IPS-18c (cell line): ENCODE data around the gene TM9SF4.
"Not testable (repeated sequence)": the region's sequence is repeated elsewhere in the genome, so short reads cannot be mapped to it uniquely, and the experiment has no call there.

Experiments used
- H3K4me3 ChIP-seq: 2 replicates; pipeline ENCODE4 v1.7.0; 2013; ENCODE audit warnings: low read depth, mild to moderate bottlenecking, low read length, moderate library complexity; ENCODE audit not compliant: insufficient read depth
- H3K9me3 ChIP-seq: one replicate; pipeline ENCODE4 v1.6.1; 2013; ENCODE audit warnings: mild to moderate bottlenecking, low read length, moderate library complexity; ENCODE audit not compliant: control insufficient read depth, insufficient read depth

TM9SF4 gene

GRCh38 chr20:32164984-32165735, 55.6 kb downstream of the TM9SF4 start:
- H3K9me3 ChIP-seq: no peaks in the 10 kb centered on the region
- H3K4me3 ChIP-seq: no peak overlapping the region

- H3K9me3 ChIP-seq: no peaks in the 10 kb centered on the region
- no peak overlapping the region for H3K4me3 ChIP-seq
Measured at GRCh38 chr20:32165836-32166545, 56.5 kb downstream of the TM9SF4 start.

DNA sequence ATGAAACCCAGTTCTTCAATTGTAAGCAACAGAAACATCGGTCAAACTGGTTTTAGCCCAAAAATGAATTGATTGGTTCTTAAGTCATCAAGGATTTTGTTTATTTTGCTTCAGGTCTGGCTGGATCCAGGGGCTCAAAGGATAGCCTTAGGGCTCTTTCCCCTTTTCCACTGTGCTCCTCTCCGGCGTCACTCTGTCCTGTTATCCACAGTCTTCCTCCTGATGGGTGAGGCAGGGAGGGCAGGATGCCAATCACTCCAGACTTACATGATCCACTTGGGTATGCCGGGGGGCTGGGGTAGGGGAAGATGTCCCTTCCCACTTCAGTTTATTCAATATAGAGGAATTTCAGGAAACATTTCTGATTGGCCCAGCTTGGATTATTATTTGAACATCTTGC, 58.0 kb downstream of the TM9SF4 start:
- Histone ChIP-seq H3K9me3 (no peaks in the 10 kb centered on the region), H3K4me3 (no peak overlapping the region)

DNA sequence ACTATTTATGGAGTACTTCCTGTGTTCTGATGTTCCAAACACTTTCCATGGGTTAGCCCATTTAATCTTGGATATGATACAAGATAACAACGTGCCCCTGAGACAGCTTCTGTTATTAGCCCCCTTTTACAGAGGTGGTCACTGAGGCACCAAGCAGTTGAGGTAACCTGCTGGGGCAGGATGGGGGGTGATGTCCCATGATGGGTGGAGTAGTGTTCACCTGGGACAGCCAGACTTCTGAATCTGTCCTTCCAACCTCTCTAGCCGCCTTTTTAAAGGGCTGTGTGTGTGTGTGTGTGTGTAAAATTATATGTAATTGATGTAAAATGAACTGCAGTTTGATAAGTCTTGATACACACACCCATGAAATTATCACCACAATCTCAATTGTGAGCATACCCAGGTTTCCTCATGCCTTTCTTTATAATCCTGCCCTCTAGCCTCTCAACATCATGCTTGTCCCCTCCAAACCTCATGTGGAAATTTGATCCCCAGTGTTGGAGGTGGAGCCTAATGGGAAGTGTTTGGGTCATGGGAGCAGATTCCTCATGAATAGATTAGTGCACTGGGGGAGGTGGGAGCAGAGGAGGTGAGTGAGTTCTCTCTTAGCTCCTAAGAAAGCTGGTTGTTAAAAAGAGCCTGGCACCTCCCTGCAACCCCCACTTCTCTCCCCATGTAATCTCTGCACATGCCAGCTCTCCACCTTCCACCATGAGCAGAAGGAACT, 58.8 kb downstream of the TM9SF4 start:
- Histone ChIP-seq H3K9me3 (no peaks in the 10 kb centered on the region), H3K4me3 (no peak overlapping the region)

GRCh38 chr20:32177696-32178095, 68.2 kb downstream of the TM9SF4 start:
- H3K4me3 ChIP-seq: not testable (repeated sequence)

DNA sequence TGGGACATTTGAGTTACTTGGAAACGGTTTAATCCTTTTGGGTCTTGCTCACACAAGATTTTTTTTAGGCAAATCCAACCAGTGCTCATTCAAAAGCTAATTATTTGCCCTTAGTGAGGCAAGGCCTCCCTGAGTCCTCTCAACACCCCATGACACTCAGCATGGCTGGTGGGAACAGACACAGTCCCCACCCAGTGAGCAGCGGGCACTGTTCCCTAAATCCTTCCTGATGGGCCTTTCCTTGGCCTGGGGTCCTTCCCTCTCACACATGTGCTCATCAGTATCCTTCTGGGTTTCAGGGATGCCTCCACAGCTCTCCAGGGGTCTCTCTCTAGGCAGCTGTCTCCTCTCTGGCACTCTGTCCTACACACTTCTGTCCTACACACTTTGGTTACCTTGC, 70.0 kb downstream of the TM9SF4 start:
- Histone ChIP-seq H3K9me3 (no peaks in the 10 kb centered on the region), H3K4me3 (no peak overlapping the region)

More at GRCh38 chr20:32177696-32178095, 68.2 kb downstream of the TM9SF4 start:
- not testable (repeated sequence) for H3K9me3 ChIP-seq

DNA sequence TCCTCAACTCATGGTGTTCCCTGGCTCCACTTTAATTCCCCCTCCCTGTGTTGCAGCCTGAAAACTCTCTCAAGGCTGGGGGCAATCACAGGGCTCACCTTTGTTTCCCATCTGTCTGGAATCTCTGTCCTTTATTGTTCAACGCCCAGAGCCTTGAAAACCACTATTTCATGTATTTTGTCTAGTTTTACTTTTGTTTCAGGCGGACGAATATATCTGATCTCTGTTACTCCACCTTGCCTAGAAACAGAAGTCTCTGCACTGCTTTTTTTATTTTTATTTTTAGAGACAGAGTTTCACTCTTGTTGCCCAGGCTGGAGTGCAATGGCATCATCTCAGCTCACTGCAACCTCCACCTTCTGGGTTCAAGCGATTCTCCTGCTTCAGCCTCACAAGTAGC, 70.4 kb downstream of the TM9SF4 start:
- H3K4me3 ChIP-seq: no peak overlapping the region

GRCh38 chr20:32181606-32182005, 72.1 kb downstream of the TM9SF4 start:
- H3K4me3 ChIP-seq: no peak overlapping the region
- no peaks in the 10 kb centered on the region for H3K9me3 ChIP-seq

More for the DNA sequence above, 70.4 kb downstream of the TM9SF4 start:
- H3K9me3 ChIP-seq: no peaks in the 10 kb centered on the region

DNA sequence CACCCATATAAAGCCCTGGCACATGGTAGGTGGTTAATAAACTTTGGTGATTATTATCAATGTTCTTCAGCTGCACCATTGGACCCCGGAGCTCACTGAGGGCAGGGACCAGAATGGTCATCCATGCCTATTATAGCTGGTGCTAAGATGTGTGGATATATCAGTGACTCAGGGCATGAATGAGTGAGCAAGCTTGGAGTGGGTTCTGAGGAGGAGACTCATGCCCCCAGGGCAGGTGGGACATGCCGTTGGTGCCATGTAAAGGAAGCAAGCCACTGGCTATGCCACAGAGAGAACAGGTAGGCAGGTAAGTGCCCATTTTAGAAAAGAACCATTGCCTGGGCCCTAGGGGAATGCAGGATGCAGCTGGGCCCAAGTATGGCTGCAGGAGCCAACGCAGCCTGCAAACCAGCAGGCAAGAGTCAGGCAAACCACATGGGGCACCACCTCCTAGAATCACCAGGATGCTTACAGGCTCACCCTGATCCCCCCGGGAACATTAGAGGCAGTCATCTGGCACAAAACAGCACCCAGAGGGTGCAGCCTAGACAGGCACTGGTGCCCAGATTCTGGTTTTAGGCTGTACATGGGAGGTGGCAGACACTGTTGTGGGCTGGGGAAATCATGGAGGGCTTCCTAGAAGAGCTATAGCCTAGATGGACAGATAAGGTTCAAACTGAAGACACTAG, 74.6 kb downstream of the TM9SF4 start:
- Histone ChIP-seq H3K9me3 (no peaks in the 10 kb centered on the region), H3K4me3 (no peak overlapping the region)

- Histone ChIP-seq H3K4me3 (no peak overlapping the region), H3K9me3 (peaks cover 3% of the 10 kb centered on the region)
Measured at GRCh38 chr20:32184961-32185603, 75.6 kb downstream of the TM9SF4 start.

DNA sequence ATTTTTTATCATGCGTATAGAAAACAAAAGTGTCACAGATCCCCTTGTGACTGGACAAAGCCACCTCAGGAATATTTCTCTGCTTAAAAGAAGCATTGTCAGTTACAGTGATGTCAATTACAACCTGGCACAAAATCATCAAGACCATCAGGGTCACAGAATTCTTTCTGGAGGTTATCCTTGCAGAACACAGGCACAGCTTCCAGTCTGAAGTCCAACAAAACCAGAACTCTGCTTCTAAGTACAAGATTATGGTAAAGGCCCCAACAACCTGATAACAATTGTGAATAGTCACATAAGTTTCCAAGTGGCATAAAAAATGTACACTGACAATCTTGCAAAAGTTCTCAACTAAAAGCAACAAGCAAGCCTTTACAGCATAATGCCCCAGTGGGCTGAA, 77.0 kb downstream of the TM9SF4 start:
- H3K4me3 ChIP-seq: no peak overlapping the region
- peaks cover 3% of the 10 kb centered on the region for H3K9me3 ChIP-seq

DNA sequence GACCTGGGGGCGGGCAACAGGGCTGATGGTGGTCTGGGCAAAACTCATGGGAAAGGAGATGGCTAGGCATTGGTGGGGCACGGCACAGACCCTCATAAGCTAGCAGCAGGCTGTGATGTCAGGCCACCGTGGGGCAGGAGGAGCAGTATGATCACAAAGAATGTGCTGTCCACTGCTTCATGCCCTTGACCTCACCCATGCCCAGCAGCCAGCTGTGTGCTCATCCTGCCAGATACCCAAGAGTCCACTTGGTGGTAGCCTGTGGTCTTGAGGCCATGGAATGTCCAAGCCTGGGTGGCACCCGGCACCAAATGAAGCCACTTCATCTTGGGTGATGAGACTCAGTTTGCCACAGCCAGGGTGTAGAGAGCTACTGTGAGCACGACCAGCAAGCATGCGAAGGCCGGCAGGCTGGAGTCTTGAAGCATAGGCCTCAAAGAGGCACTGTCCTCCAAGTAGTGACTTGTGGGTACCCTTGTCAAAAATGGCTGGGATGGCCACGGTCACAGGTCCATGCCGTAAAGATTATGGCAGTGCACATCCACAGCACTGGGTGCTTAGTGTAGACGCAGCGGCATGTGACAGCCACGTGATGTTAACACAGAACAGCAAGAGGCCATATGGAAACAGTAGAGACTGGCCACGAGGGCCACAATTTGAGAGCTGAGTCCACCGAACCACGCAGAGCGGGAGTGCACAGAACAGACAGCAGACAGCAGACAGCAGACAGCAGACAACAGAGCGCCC, 79.0 kb downstream of the TM9SF4 start:
- no peak overlapping the region for H3K4me3 ChIP-seq
- H3K9me3 ChIP-seq: peaks cover 3% of the 10 kb centered on the region

- Histone ChIP-seq H3K9me3 (peaks cover 3% of the 10 kb centered on the region), H3K4me3 (no peak overlapping the region)
Measured at GRCh38 chr20:32189123-32189410, 79.6 kb downstream of the TM9SF4 start.

- Histone ChIP-seq H3K4me3 (peak overlapping the region; percentile 77), H3K9me3 (peaks cover 3% of the 10 kb centered on the region)
Measured at GRCh38 chr20:32189691-32190615, 80.4 kb downstream of the TM9SF4 start.

- H3K9me3 ChIP-seq: peaks cover 3% of the 10 kb centered on the region
Measured at GRCh38 chr20:32190616-32191415, 81.3 kb downstream of the TM9SF4 start.

More at GRCh38 chr20:32190616-32191415, 81.3 kb downstream of the TM9SF4 start:
- peak overlapping the region; percentile 77 for H3K4me3 ChIP-seq
